ENCODE data around the gene PRKAG2. TPM values are rescaled to one million over a fixed set of nuclear protein-coding genes. Genes with fewer than 3 reads are reported as not detected.

Gene PRKAG2
- polyA plus RNA-seq, 3 donors, result 29.2 to 59.8 (median 30.9) TPM

DNA sequence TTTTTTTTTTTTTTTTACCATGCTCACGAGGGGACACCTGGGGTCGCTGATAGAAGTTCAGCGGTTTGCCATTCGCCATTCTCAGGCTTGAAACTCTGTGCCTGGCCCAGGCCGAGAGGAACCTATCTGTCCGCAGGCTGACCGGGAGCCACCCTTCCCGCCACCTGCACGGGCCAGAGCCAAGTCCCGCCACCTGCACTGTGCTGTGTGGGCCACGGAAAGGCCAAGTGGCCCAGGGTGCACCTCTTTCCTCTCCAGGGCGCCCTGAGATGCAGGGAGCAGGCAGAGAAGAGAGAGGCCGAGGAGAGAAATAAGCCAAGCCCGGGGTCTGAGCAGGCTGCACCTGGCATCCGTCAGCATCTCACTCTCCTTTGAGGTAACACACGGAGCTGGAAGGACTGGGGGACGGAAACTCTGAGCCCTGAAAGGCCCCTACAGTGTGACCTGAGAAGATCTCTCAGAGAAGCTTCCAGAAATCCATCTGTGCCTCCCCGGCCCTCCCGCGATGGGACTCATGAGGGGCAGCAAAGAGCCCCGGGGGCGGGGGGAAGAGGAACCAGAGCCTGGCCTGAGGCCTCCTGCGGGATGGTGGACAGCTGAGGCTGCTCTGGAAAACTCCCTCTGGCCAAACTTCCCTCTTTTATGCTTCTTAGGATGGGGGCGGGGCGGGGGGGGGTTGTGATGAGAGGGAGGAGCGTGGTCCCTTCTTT is 46.6 kb downstream of the PRKAG2 start:
- Histone ChIP-seq H2AFZ (ENCODE audit: insufficient read depth, low read depth, low read length, poor library complexity, severe bottlenecking) (no peak overlapping the region), H3K9ac (ENCODE audit: insufficient read depth, low read length, poor library complexity, severe bottlenecking) (no peak overlapping the region), H3K79me2 (ENCODE audit: insufficient read depth, low read length) (peaks cover 62% of the 10 kb centered on the region), H3K4me3 (replicated peaks in 1 of 3; ENCODE audit: low read depth in 2 of 3, low read length in 3 of 3) (no peak overlapping the region), H3K27me3 (ENCODE audit: control insufficient read depth in 2 of 2, insufficient read depth in 2 of 2, low read length in 2 of 2) (no peaks in the 10 kb centered on the region), H3K4me2 (replicated peaks; ENCODE audit: extremely low read depth, low read length, poor library complexity, severe bottlenecking) (no peak overlapping the region), H4K20me1 (ENCODE audit: insufficient read depth, low read length) (peaks cover 94% of the 10 kb centered on the region), H3K9me3 (replicated peaks in 1 of 2; ENCODE audit: control insufficient read depth in 1 of 2, insufficient read depth in 1 of 2, low read length in 2 of 2) (no peaks in the 10 kb centered on the region), H3K4me1 (ENCODE audit: control insufficient read depth in 1 of 2, insufficient read depth in 2 of 2, low read length in 2 of 2) (peaks cover 17 to 28% of the 10 kb centered on the region in 2 donors), H3K36me3 (replicated peaks in 1 of 2; ENCODE audit: control insufficient read depth in 1 of 2, insufficient read depth in 2 of 2, low read length in 2 of 2) (peaks cover 15 to 34% of the 10 kb centered on the region in 2 donors), H3K27ac (ENCODE audit: low read depth in 1 of 2, low read length in 2 of 2) (no peak overlapping the region)
- Mint-ChIP-seq H3K36me3 (peaks cover 37 to 50% of the 10 kb centered on the region in 2 donors), H3K4me1 (peaks cover 18% of the 10 kb centered on the region), H3K27ac (no peak overlapping the region), H3K27me3 (ENCODE audit: low read depth in 3 of 3) (peaks cover 0 to 3% (median 1%) of the 10 kb centered on the region in 3 donors), H3K4me3 (no peak overlapping the region), H3K9me3 (peaks cover 0 to 2% (median 0%) of the 10 kb centered on the region in 7 donors)
- no peak for DNase-seq
- WGBS (ENCODE audit: insufficient coverage), result 98% methylated on average over 19 of the region's 26 CpGs
- TF ChIP-seq, protein P1, sequence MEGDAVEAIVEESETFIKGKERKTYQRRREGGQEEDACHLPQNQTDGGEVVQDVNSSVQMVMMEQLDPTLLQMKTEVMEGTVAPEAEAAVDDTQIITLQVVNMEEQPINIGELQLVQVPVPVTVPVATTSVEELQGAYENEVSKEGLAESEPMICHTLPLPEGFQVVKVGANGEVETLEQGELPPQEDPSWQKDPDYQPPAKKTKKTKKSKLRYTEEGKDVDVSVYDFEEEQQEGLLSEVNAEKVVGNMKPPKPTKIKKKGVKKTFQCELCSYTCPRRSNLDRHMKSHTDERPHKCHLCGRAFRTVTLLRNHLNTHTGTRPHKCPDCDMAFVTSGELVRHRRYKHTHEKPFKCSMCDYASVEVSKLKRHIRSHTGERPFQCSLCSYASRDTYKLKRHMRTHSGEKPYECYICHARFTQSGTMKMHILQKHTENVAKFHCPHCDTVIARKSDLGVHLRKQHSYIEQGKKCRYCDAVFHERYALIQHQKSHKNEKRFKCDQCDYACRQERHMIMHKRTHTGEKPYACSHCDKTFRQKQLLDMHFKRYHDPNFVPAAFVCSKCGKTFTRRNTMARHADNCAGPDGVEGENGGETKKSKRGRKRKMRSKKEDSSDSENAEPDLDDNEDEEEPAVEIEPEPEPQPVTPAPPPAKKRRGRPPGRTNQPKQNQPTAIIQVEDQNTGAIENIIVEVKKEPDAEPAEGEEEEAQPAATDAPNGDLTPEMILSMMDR (IDR thresholded peaks at IDR 0.05), result no peak
- intact Hi-C loops (cut with micrococcal nuclease), result no loop called here

GRCh38 chr7:151829707-151830106 is 47.2 kb downstream of the PRKAG2 start:
- intact Hi-C loops (cut with micrococcal nuclease), result no loop called here
- no peak overlapping the region for H3K4me3 ChIP-seq (replicated peaks in 1 of 3; ENCODE audit: low read depth in 2 of 3, low read length in 3 of 3)
- peaks cover 35 to 46% of the 10 kb centered on the region in 2 donors for H3K36me3 Mint-ChIP-seq
- DNase-seq, result no peak
- H3K4me3 Mint-ChIP-seq, result no peak overlapping the region
- H3K9me3 ChIP-seq (replicated peaks in 1 of 2; ENCODE audit: control insufficient read depth in 1 of 2, insufficient read depth in 1 of 2, low read length in 2 of 2), result no peaks in the 10 kb centered on the region
- no peak overlapping the region for H3K27ac ChIP-seq (ENCODE audit: low read depth in 1 of 2, low read length in 2 of 2)
- H3K27me3 Mint-ChIP-seq (ENCODE audit: low read depth in 3 of 3), result peaks cover 0 to 3% (median 1%) of the 10 kb centered on the region in 3 donors
- over 99% methylated on average over 12 of the region's 13 CpGs for WGBS (ENCODE audit: insufficient coverage)
- H3K36me3 ChIP-seq (replicated peaks in 1 of 2; ENCODE audit: control insufficient read depth in 1 of 2, insufficient read depth in 2 of 2, low read length in 2 of 2), result peaks cover 14 to 31% of the 10 kb centered on the region in 2 donors
- peaks cover 0 to 2% (median 0%) of the 10 kb centered on the region in 7 donors for H3K9me3 Mint-ChIP-seq
- no peak overlapping the region for H3K9ac ChIP-seq (ENCODE audit: insufficient read depth, low read length, poor library complexity, severe bottlenecking)
- H3K79me2 ChIP-seq (ENCODE audit: insufficient read depth, low read length), result peaks cover 60% of the 10 kb centered on the region
- H2AFZ ChIP-seq (ENCODE audit: insufficient read depth, low read depth, low read length, poor library complexity, severe bottlenecking), result no peak overlapping the region
- TF ChIP-seq, protein P1 (IDR thresholded peaks at IDR 0.05), result no peak
- no peak overlapping the region for H3K27ac Mint-ChIP-seq
- H4K20me1 ChIP-seq (ENCODE audit: insufficient read depth, low read length), result peaks cover 96% of the 10 kb centered on the region
- H3K27me3 ChIP-seq (ENCODE audit: control insufficient read depth in 2 of 2, insufficient read depth in 2 of 2, low read length in 2 of 2), result no peaks in the 10 kb centered on the region
- H3K4me1 ChIP-seq (ENCODE audit: control insufficient read depth in 1 of 2, insufficient read depth in 2 of 2, low read length in 2 of 2), result peaks cover 18 to 34% of the 10 kb centered on the region in 2 donors
- no peak overlapping the region for H3K4me2 ChIP-seq (replicated peaks; ENCODE audit: extremely low read depth, low read length, poor library complexity, severe bottlenecking)
- peaks cover 22% of the 10 kb centered on the region for H3K4me1 Mint-ChIP-seq
